Middle frontal gyrus (tissue), 1 donor: ENCODE measurements around the gene SAXO1.

Source experiments
- DNase-seq: peaks from one replicate; pipeline ENCODE4 v3.0.0-alpha.2; 2015; ENCODE audit warnings: low spot score; ENCODE audit errors: extremely low spot score

The SAXO1 gene

GRCh38 chr9:18911714-18912342 is 121.2 kb downstream of the SAXO1 start:
- no peak for DNase-seq

- DNase-seq = no peak
Observed at GRCh38 chr9:18910916-18911315, 122.1 kb downstream of the SAXO1 start.

GRCh38 chr9:18910435-18910834 is 122.6 kb downstream of the SAXO1 start:
- no peak for DNase-seq

GRCh38 chr9:18909140-18910018 is 123.6 kb downstream of the SAXO1 start:
- DNase-seq = no peak

GRCh38 chr9:18907927-18908625 is 124.9 kb downstream of the SAXO1 start:
- no peak for DNase-seq

GRCh38 chr9:18906656-18907395 is 126.2 kb downstream of the SAXO1 start:
- no peak for DNase-seq

- no peak for DNase-seq
Observed at GRCh38 chr9:18905883-18906629, 127.0 kb downstream of the SAXO1 start.

GRCh38 chr9:18905028-18905882 is 127.8 kb downstream of the SAXO1 start:
- no peak for DNase-seq

- DNase-seq = no peak
Observed at GRCh38 chr9:18903450-18903849, 129.6 kb downstream of the SAXO1 start.

- no peak for DNase-seq
Observed at GRCh38 chr9:18896531-18897179, 136.4 kb downstream of the SAXO1 start.

- DNase-seq = no peak
Observed at GRCh38 chr9:18896004-18896403, 137.0 kb downstream of the SAXO1 start.

GRCh38 chr9:18893491-18893890 is 139.5 kb downstream of the SAXO1 start:
- no peak for DNase-seq

- DNase-seq = no peak
Observed at GRCh38 chr9:18893046-18893445, 140.0 kb downstream of the SAXO1 start.

GRCh38 chr9:18891946-18892670 is 140.9 kb downstream of the SAXO1 start:
- no peak for DNase-seq

GRCh38 chr9:18890372-18890771 is 142.6 kb downstream of the SAXO1 start:
- DNase-seq = no peak

GRCh38 chr9:18889550-18889949 is 143.5 kb downstream of the SAXO1 start:
- no peak for DNase-seq

GRCh38 chr9:18888290-18888689 is 144.7 kb downstream of the SAXO1 start:
- no peak for DNase-seq

- DNase-seq = no peak
Observed at GRCh38 chr9:18887546-18887945, 145.5 kb downstream of the SAXO1 start.

GRCh38 chr9:18881758-18882157 is 151.3 kb downstream of the SAXO1 start:
- DNase-seq = no peak
